HG03571 (cell line): ENCODE results near the gene CDV3.

Experiments used
- ATAC-seq: cut with Tn5 transposase; IDR thresholded peaks from one replicate; pipeline ENCODE4 v1.9.1; 2021; ENCODE audit not compliant: unreplicated experiment

Gene CDV3

DNA sequence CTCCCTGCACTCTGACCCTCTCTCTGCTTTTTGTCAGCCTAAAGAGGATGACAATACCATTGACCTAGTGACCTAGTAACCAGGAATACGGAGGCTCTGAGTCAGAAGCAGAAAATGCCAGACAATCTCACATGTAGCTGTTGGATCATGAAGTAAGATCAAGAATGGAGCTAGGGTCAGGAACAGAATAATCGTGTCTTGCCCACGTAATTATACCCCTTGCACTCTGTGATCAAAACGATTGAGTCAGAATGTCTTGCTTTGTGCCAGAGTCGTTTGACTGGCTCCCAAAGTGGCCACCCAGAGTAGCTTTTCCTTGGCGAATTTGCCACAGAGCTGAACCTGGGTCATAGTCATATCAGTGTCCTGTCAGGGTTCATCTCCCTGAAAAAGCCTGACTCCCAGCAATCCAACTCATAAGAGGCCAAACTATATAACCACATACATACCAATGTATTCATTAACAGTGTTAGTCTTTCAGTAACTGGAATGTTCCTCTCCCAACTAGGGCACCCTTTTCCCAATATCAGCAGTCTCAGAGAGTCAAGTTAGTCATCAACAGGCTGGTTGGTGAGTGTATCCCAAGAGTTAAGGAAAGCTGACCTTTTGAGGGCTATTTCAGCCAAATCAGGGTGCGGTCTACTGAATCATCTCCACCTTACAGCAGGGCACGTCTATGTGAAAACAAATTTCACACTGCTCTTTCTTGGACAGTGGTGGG lies 5.0 kb upstream of the CDV3 start:
- ATAC-seq = no peak

DNA sequence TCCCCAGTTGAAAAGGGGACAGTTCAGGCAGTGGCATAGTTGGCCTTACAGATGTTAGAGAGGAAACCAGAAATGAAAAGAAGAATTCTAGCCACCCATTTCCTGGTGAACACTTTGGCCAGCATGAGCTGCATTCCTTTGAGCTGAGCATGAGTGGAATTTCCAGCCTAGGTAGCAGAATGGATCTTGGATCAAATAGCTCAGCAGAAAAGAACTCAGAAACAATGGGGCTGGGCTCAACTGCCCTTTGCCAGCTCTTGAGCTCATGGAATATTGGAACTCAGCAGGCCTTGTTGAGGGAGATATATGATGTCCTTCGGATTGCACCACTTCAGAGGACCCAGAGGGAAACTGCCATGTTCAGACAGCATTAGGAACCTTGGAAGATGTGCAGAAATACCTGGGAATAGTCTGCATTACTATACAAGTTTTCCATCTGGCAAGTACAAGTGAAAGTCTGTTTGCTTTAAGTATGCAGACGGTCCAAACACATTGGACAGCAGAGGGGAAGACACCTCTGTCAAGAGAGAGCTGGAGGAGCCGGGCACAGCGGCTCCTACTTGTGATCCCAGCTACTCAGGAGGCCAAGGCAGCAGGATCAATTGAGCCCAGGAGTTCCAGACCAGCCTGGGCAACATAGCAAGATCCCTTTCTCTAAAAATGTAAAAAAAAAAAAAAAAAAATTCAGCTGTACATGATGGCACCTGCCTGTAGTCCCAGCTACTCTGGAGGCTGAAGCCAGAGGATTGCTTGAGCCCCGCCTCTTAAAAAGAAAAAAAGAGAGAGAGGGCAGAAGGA lies 3.1 kb upstream of the CDV3 start:
- ATAC-seq = no peak

DNA sequence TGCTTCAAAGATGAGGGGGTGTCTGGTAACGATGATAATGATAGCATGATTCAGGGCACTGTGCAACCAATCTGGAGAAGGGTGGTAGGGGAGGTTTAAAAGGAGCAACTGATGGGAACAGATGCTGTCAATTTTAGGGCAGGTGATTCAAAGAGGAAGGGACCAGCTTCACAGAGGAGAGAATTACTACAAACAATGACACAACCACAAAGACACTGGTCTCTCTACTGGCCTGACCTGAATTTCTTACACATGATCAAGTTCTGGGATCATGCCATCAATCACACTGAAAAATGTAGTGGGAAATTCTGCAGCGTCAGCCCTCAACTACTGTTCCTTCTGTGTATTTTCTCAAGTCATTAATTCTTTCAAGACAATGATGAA lies 2.6 kb upstream of the CDV3 start:
- ATAC-seq = no peak

DNA sequence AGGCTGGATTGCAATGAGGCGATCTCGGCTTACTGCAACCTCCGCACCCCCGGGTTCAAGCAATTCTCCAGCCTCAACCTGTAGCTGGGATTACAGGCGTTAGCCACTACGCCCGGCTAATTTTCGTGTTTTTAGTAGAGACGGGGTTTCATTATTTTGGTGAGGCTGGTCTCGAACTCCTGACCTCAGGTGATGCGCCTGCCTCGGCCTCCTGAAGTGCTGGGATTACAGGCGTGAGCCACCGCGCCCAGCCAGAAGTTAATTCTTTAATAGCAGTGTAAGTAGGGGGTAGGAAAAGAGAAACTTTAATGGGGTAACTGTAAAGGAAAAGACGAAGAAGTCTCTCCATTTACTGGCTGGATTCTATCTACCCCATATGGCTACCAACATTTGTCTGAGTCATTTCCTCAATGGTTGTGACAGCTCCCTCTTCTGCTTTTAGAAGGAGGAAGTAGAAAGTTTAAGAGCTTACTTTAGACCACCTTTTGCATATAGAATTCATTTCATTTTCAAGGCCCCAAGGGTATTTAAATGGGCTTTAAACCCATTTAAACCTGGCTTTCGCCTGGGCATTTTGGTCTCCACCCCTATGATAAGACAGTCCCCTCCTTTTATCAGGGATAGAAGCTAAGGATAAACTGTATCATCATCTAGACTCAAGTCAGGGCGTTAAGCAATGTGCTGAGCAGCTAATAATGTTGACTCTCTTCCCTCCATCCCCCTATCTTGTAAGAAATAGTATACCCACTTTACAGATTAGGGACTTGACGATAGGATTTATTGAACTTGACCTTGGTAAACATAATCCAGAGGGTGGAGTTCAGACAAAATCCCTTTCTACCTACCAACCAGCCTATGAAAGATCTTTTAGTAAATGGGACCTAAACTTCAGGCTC lies 1.1 kb upstream of the CDV3 start:
- ATAC-seq = peak; percentile 32

DNA sequence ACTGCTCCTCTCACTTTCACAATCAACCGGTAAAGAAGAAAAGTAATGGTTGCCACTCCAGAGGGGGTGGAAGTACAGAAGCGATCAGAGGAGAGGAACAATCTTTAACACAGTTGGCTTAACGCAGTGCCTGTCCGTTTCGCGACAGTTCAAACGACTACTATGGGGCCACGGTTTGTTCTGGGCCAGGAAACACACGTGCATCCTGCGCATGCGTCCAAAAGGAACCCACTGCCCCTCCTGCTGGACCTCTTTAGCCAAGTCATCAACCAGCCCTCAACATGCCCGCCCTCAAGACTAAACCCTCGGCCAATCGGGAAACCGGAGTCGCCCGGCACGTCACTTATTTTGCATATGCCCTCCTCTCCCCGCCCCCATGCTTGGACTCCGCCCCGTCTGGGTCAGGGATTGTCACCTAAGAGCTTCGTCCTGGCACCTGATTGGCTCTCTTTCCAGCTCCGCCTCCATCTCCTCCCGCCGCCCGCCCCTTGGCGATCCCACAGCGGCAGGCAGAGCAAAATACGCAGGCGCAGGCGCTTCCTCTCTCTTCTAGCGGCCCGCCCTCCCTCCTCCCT lies 345 bp upstream of the CDV3 start:
- peak; percentile 67 for ATAC-seq

DNA sequence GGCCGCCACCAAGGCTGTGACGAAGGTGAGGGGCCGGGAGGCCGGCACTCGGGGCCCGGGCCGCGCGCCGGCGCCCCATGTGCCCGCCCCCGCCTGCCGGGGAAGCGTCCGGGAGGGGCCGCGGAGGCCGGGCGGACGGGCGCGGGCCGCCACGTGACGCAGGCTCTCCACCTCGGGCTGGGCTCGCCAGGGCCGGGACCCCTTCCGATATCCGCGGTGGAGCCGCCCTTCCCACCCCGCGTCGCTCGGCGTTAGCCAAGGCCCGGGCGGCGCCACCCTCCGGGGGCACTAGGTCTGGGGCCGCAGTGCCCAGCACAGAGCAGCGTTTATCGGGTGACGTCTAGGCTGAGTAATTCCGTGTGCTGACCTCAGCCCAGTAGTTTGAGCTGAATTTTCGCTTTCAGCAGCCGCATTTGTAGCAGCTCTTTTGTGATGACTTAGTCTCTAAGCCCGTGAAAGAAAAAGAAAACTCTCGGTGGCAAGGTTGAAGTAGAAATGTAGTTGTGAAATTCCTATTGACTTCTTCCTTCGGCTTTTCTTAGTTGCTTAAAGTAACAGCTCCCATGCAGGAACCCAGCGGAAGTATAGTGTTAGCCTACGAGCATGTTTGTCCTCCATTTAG lies 885 bp downstream of the CDV3 start:
- ATAC-seq = peak; percentile 20

DNA sequence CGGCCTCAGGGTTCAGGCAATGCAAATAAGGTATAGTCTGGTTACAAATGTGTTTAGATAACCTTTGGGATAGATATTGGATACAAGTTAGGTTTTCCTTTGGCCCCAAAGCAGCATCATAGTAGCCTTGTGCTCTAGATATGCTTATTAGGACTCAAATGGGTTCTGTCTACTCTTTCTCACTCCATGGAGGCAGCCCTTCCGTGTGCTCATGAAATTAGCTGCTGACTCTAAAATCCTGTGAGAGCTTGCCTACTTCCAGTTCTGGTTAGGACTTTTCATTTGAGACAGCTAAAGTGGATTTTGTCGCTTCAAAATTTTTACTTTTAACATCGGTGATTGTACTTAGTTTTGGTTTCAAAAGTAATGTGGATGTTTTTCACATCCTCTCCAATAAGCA lies 1.6 kb downstream of the CDV3 start:
- ATAC-seq = no peak

DNA sequence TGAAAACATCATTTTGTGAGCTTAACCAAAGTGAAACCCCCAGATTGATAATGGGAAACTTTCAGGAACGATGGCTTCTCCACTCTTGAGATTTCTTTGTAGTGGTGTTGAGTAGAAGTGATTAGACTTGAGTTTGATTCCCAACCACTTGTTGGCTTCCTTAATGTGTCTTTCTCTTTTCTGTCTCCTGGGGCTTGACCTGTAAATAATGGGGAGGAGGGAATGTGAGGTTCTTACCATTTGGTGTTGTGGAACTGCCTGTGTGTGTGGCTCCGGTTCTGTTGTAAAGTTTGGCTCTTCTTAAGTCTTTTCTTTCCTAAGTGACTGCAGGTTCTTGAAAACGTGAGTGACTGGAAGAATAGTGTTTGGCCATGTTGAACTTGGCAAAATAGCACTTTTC lies 2.7 kb downstream of the CDV3 start:
- ATAC-seq = no peak

DNA sequence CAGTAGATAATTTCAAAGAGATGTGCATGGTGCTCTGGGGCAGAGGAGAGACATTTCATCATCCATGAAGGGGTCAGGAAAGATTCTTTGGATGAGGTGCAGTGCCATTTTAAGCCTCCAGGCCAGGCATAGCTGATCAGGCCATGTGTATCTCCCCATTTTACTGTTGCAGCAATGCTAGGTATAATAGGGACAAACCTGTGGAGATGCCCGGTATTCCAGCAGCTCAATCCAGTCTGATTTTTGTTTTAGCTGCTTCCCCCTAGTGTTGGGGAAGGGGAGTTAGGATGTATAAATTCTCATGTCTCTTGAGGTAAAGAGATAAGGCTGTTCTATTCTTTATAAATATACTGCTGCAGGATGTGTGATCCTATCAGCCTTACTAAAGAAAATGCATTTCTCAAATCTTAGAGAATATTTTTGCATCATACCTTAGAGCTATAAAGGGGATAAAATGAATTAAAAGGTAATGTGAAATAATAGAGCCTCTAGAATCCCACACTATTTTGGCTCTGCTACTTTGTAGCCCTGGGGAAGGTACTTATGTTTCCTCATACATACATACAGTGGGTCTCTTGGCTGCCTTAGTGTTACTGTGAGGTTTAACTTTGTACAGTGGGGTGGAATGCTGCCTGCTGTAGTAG lies 5.2 kb downstream of the CDV3 start:
- ATAC-seq = no peak

DNA sequence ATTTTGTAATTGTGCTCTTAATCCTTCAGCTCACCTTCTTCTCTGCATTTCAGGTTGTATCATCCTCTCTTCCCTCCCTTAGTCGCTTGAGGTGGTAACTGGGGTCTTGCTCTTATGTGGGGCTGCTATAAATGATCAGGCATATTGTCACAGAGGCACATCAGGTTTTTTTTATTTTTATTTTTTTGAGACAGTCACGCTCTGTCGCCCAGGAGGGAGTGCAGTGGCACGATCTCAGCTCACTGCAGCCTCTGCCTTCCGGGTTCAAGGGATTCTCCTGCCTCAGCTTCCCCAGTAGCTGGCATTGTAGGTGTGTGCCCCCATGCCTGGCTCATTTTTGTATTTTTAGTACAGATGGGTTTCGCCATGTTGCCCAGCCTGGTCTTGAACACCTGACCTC lies 9.9 kb downstream of the CDV3 start:
- no peak for ATAC-seq

DNA sequence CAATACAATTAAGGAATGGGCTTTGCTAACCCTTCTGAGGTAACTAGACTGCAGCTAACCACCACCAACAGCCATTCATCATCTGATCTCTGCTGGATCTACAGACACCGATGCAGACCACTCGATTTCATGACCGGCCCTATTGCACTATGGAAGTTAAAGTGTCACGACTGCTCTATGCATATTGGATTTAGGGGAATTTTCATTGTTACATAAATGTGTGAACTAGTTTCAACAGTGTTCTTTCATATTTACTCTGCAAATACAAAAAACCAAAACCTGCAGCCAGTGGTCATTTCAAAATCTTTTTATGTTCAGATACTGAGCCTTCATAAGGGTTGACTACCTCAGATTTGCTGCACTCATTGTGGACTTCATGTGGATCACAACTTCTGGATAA lies 14.5 kb downstream of the CDV3 start:
- no peak for ATAC-seq

DNA sequence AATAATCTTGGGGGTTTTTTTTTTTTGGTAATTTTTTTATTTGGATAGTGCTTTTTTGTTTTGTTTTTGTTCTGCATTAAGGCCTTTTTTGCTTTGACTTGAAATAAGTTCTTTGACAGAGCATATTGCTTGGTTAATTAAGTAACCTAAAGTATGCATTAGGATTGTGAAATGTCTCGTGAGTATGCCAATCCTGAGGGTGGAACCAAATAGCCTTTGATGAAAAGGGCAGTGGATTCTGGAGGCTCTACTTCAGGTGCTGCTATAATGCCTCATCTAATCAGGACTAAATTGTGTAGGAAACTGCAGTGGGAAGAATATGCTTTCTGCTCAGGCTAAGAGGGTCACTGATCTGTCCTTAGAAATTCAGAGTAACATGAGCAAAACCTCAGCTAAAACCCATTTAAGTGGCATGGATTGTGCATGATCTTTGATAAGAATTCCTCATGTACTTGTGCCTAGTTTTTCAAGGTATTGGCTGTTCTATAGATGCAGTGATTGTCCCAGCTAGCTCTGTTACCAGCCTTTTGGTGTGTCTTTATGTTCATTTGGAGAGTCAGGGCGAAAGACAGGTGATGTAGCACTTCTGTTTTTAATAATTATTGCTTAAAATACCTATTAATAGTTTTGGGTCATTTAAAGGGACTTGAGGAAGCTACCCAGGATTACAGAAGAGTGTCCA lies 15.4 kb downstream of the CDV3 start:
- no peak for ATAC-seq

DNA sequence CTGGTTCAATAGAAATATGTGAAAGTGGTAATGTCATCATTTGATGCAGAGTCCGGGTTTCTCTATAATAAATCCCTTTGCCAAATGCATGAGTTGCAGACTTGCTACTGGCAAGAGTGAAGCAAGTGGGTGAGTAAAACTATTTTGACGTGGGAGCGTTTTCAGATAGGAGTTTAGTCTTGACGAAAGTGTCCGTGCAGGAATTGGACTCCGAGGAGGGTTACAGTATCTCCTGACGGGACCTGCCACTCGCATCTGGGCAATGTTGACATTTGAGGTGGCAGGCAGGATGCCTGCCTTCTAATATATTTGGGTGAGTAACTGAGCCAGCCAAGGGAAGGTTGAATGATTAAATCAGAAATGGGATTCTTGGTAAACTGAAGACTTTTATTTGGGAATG lies 16.0 kb downstream of the CDV3 start:
- no peak for ATAC-seq

DNA sequence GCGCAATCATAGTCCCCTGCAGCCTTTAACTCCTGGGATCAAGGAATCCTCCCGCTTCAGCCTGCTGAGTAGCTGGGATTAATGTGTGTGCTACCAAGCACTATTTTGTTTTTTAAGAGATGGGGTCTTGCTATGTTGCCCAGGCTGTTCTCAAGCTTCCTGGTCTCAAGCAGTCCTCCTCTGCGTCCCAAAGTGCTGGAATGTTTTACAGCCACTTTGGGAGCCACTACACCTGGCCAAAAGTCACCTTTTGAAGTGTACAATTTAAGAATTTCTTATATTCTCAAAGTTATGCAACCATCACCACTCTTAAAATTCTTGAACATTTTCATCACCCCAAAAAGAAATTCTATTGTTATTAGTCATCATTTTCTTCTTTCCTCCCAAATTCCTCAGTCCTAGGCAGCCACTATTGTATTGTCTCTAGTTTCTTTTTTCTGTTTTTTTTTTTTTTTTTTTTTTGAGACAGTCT lies 17.8 kb downstream of the CDV3 start:
- ATAC-seq = no peak

DNA sequence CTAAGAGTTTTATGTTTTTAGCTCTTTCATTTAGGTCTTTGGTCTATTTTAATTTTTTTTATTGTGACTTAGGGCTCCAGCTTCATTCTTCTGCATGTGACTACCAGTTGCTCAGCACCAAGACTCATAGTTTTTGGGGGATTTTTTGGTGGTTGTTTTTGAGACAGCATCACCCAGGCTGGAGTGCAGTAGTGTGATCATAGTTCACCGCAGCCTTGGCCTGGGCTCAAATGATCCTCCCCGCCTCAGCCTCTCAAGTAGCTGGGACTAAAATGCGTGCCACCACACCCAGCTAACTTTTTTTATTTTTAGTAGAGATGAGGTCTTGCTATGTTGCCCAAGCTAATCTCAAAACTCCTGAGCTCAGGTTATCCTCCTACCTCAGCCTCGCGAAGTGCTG lies 19.4 kb downstream of the CDV3 start:
- no peak for ATAC-seq

DNA sequence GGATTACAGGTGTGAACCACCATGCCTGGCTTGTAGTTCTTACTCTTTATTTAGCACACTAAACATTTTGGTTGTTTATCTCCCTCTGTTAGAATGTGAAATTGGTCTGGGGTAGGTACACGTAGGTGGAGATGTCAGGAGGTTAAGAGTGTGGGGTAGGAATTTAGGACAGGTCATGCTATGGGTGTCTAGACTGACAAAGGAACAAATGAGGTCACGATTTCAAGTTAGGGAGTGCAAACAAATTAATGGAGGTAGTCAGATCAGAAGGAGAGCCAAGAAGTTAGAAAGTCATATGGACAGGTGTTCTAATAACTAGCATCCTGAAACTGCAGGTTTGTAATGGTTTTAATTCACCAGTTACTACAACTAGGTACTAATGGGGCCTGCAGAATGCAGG lies 19.8 kb downstream of the CDV3 start:
- no peak for ATAC-seq

DNA sequence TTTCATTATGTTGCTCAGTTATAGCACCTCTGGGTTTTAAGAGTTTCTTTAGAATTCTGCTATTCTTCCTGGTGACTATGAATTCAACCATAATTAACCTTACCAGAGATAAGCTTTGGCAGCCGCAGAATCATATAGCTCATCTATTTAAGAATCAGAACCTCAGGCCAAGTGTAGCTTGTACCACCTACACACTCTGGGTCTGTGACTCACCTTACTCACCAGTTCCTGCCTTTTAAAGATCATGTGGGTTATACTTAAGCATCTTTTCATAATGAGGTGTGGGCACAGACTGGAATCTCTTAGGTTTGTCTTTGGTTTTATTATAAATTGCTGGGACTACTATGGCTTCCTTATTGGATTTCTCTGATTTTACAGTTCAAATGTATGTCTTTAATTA lies 21.9 kb downstream of the CDV3 start:
- ATAC-seq = no peak

DNA sequence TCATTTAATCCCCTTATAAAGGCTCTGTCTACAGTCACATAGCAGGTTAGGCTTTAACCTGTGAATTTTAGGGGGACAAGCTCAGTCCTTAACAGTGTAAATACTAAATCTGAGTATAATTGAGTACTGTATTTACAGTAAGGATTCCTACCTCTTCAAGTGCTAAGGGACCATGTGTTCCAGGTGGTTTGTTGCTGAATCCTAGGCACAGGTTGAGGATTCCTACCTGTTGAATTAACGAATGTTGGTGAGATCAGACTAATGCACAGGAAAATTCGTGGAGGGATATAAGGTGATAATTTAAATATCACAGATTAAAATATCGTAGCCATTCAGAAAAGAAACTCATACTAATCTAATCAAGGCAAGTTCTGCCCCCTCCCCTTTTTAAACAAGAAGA lies 24.9 kb downstream of the CDV3 start:
- no peak for ATAC-seq

DNA sequence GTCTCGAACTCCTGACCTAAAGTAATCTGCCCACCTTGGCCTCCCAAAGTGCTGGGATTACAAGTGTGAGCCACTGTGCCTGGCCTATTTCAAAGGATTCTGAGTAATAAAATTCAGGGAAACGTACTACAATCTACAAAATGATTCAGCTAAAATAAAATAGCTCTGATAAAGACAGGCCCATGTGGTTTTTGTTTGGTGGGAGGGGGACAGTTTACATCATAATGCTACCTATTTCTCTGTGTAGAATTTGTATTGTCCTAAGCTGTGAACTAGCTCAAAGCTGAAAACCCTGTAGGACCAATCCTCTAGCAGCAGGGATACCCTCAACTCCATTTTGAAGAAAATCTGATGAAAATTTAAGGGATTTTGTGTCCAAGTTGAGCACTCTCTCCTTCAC lies 25.8 kb downstream of the CDV3 start:
- no peak for ATAC-seq

DNA sequence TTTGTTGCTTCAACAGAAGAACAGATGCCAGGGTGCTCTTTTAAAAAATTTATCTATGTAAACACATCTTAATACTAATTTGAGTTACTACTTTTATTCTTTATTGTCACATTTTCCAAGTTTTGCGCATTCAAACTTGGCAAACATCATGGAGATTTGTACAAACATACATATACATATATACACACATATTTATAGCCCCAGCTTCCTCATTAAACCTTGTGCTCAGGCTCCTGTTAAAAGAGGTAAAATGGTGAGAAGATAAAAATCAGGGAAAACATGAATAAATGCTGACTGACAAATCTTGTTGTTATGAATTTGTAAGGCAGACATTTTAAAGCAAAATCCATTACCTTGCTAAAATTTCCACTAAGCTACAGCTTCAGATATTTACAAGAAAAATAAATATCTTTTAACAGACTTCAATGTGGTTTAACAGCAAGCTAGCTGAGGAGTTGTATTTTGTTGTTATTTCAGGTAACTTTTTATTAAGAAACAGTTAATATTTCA lies 27.1 kb downstream of the CDV3 start:
- no peak for ATAC-seq
